Measurements from ENCODE around the gene DLX1. TPM values are rescaled to one million over a fixed set of nuclear protein-coding genes. Genes with fewer than 3 reads are reported as not detected.

The DLX1 gene
- total RNA-seq, 4 donors from 2014 or later: 0.19 to 1.6 (median 0.44) TPM; not detected in 1

GRCh38 chr2:172114579-172114978 is 29.3 kb downstream of the DLX1 start:
- H3K9me3 ChIP-seq: no peaks in the 10 kb centered on the region
- no peaks in the 10 kb centered on the region for H3K4me1 ChIP-seq
- no peak for DNase-seq (ENCODE audit: low spot score in 2 of 2)
- WGBS: 92% methylated on average over 3 of the region's 3 CpGs
- H3K27me3 ChIP-seq: peaks cover 17% of the 10 kb centered on the region
- H3K4me3 ChIP-seq: no peak overlapping the region
- no peak for TF ChIP-seq POLR2A (IDR thresholded peaks at IDR 0.05)
- no peak for TF ChIP-seq POLR2AphosphoS5 (IDR thresholded peaks at IDR 0.05)
- TF ChIP-seq, protein P1, sequence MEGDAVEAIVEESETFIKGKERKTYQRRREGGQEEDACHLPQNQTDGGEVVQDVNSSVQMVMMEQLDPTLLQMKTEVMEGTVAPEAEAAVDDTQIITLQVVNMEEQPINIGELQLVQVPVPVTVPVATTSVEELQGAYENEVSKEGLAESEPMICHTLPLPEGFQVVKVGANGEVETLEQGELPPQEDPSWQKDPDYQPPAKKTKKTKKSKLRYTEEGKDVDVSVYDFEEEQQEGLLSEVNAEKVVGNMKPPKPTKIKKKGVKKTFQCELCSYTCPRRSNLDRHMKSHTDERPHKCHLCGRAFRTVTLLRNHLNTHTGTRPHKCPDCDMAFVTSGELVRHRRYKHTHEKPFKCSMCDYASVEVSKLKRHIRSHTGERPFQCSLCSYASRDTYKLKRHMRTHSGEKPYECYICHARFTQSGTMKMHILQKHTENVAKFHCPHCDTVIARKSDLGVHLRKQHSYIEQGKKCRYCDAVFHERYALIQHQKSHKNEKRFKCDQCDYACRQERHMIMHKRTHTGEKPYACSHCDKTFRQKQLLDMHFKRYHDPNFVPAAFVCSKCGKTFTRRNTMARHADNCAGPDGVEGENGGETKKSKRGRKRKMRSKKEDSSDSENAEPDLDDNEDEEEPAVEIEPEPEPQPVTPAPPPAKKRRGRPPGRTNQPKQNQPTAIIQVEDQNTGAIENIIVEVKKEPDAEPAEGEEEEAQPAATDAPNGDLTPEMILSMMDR (IDR thresholded peaks at IDR 0.05): no peak
- TF ChIP-seq EP300 (IDR thresholded peaks at IDR 0.05): no peak
- H3K36me3 ChIP-seq: no peaks in the 10 kb centered on the region
- no peak overlapping the region for H3K27ac ChIP-seq

GRCh38 chr2:172116107-172116506 is 30.8 kb downstream of the DLX1 start:
- 90% methylated on average over 5 of the region's 5 CpGs for WGBS
- no peak for DNase-seq (ENCODE audit: low spot score in 2 of 2)
- Histone ChIP-seq H3K4me3 (no peak overlapping the region), H3K27me3 (peaks cover 8% of the 10 kb centered on the region), H3K9me3 (no peaks in the 10 kb centered on the region), H3K36me3 (no peaks in the 10 kb centered on the region), H3K27ac (no peak overlapping the region), H3K4me1 (no peaks in the 10 kb centered on the region)
- TF ChIP-seq EP300 (IDR thresholded peaks at IDR 0.05) (no peak), POLR2A (IDR thresholded peaks at IDR 0.05) (no peak), POLR2AphosphoS5 (IDR thresholded peaks at IDR 0.05) (no peak)
- TF ChIP-seq, protein P1 (IDR thresholded peaks at IDR 0.05): no peak

DNA sequence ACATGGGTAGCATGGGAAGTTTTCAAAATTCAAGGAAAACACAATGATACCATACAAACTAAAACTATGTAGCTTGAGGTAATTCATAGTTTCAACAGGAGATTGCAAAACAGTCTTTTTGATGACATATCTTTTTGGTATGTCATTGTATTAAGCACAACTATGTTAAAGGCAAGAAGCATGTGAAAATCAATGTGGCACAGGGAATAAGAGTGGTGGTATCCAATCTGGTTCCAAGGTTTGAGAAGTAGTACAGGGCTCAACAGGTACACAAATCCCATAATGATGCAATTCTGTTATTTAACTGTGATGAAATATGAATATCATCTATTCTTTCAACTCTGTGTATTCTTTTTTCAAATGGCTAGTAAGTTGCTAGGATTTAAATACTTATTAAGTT is 33.8 kb downstream of the DLX1 start:
- no peaks in the 10 kb centered on the region for H3K4me1 ChIP-seq
- DNase-seq (ENCODE audit: low spot score in 2 of 2): no peak
- peaks cover 3% of the 10 kb centered on the region for H3K27me3 ChIP-seq

DNA sequence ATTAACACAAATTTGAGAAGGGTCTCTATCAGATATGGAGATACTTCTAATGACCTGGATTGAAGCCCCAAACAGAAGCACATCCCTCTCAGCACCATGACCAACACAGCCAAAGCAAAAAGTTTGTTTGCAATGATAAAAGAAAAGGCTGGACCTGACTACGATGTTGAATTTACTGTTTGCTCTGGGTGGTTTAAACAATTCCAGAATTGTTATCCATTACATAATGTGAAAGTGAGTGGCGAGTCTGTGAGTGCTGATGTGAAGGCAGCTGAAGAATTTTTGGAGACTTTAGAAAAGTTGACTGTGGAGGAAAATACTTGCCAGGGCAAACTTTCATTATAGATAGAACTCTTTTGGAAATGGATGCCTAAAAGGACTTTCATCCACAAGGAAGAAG is 34.8 kb downstream of the DLX1 start:
- Histone ChIP-seq H3K36me3 (no peaks in the 10 kb centered on the region), H3K9me3 (no peaks in the 10 kb centered on the region), H3K27me3 (no peaks in the 10 kb centered on the region), H3K27ac (no peak overlapping the region), H3K4me3 (no peak overlapping the region), H3K4me1 (no peaks in the 10 kb centered on the region)
- DNase-seq (ENCODE audit: low spot score in 2 of 2): no peak
- TF ChIP-seq POLR2A (IDR thresholded peaks at IDR 0.05) (no peak), POLR2AphosphoS5 (IDR thresholded peaks at IDR 0.05) (no peak), EP300 (IDR thresholded peaks at IDR 0.05) (no peak)
- TF ChIP-seq, protein P1 (IDR thresholded peaks at IDR 0.05): no peak
- WGBS: 62% methylated on average over 2 of the region's 2 CpGs

More for the DNA sequence above, 33.8 kb downstream of the DLX1 start:
- Histone ChIP-seq H3K4me3 (no peak overlapping the region), H3K36me3 (no peaks in the 10 kb centered on the region), H3K9me3 (no peaks in the 10 kb centered on the region), H3K27ac (no peak overlapping the region)
- no peak for TF ChIP-seq POLR2AphosphoS5 (IDR thresholded peaks at IDR 0.05)
- no peak for TF ChIP-seq POLR2A (IDR thresholded peaks at IDR 0.05)
- TF ChIP-seq, protein P1 (IDR thresholded peaks at IDR 0.05): no peak
- no peak for TF ChIP-seq EP300 (IDR thresholded peaks at IDR 0.05)

GRCh38 chr2:172128484-172128883 is 43.2 kb downstream of the DLX1 start:
- H3K36me3 ChIP-seq: no peaks in the 10 kb centered on the region
- TF ChIP-seq POLR2AphosphoS5 (IDR thresholded peaks at IDR 0.05): no peak
- TF ChIP-seq, protein P1 (IDR thresholded peaks at IDR 0.05): no peak
- TF ChIP-seq POLR2A (IDR thresholded peaks at IDR 0.05): no peak
- TF ChIP-seq EP300 (IDR thresholded peaks at IDR 0.05): no peak
- H3K4me1 ChIP-seq: no peaks in the 10 kb centered on the region
- no peaks in the 10 kb centered on the region for H3K27me3 ChIP-seq
- no peaks in the 10 kb centered on the region for H3K9me3 ChIP-seq
- no peak overlapping the region for H3K4me3 ChIP-seq
- no peak for DNase-seq (ENCODE audit: low spot score in 2 of 2)
- H3K27ac ChIP-seq: no peak overlapping the region
